GM21367 (cell line): ENCODE results near the gene FBXL3.
A peak's percentile ranks its signal among the peaks of the same experiment; 100 is the strongest.
"Not testable (repeated sequence)": the region's sequence is repeated elsewhere in the genome, so short reads cannot be mapped to it uniquely, and the experiment has no call there.

ENCODE experiments used
- ATAC-seq: cut with Tn5 transposase; IDR thresholded peaks from one replicate; pipeline ENCODE4 v1.9.1; 2021; ENCODE audit not compliant: unreplicated experiment

Gene FBXL3

GRCh38 chr13:77028202-77028601 is 1.2 kb upstream of the FBXL3 start:
- ATAC-seq, result no peak

GRCh38 chr13:77026255-77026860 is 601 bp downstream of the FBXL3 start:
- peak; percentile 56 for ATAC-seq

- no peak for ATAC-seq
These were observed 4.6 kb downstream of the FBXL3 start for GRCh38 chr13:77022341-77022740.

- ATAC-seq, result no peak
These were observed 7.2 kb downstream of the FBXL3 start for GRCh38 chr13:77019756-77020155.

GRCh38 chr13:77016888-77017623 is 9.9 kb downstream of the FBXL3 start:
- no peak for ATAC-seq

GRCh38 chr13:77016251-77016812 is 10.6 kb downstream of the FBXL3 start:
- ATAC-seq, result no peak

GRCh38 chr13:77014906-77015685 is 11.9 kb downstream of the FBXL3 start:
- ATAC-seq, result no peak

GRCh38 chr13:77013853-77014542 is 13.0 kb downstream of the FBXL3 start:
- no peak for ATAC-seq

- not testable (repeated sequence) for ATAC-seq
These were observed 17.2 kb downstream of the FBXL3 start for GRCh38 chr13:77009719-77010118.

- no peak for ATAC-seq
These were observed 17.9 kb downstream of the FBXL3 start for GRCh38 chr13:77009011-77009410.

- not testable (repeated sequence) for ATAC-seq
These were observed 18.6 kb downstream of the FBXL3 start for GRCh38 chr13:77008337-77008736.

GRCh38 chr13:77002590-77003190 is 24.3 kb downstream of the FBXL3 start:
- ATAC-seq, result no peak

- ATAC-seq, result no peak
These were observed 24.9 kb downstream of the FBXL3 start for GRCh38 chr13:77001963-77002587.

GRCh38 chr13:77001540-77001939 is 25.4 kb downstream of the FBXL3 start:
- ATAC-seq, result no peak

GRCh38 chr13:77000475-77000874 is 26.5 kb downstream of the FBXL3 start:
- ATAC-seq, result no peak

GRCh38 chr13:76994281-76994680 is 32.7 kb downstream of the FBXL3 start:
- no peak for ATAC-seq

GRCh38 chr13:76993473-76993872 is 33.5 kb downstream of the FBXL3 start:
- ATAC-seq, result no peak

GRCh38 chr13:76993021-76993420 is 33.9 kb downstream of the FBXL3 start:
- no peak for ATAC-seq

- no peak for ATAC-seq
These were observed 34.4 kb downstream of the FBXL3 start for GRCh38 chr13:76992548-76993001.
